CD14-positive monocyte (primary cell): ENCODE measurements around the gene TMUB1. TPM values are rescaled to one million over a fixed set of nuclear protein-coding genes. Genes with fewer than 3 reads are reported as not detected.

ENCODE experiments used
- DNase-seq, 3 donors: peaks; one replicate each; pipeline ENCODE4 v3.0.0-alpha.2; 2011 to 2022
- H2AFZ ChIP-seq: 2 replicates; pipeline ENCODE4 v1.6.0; 2012; ENCODE audit warnings: mild to moderate bottlenecking, low read depth, low read length, inconsistent platforms; ENCODE audit not compliant: insufficient read depth, poor library complexity, severe bottlenecking
- H3K27ac ChIP-seq, 2 donors: 1 replicate in 1 of 2; 2 replicates in 1 of 2; pipeline ENCODE4 v1.5.1; 2012 to 2013; ENCODE audit warnings: low read length in 2 of 2, control low read depth in 1 of 2, inconsistent platforms in 1 of 2, low read depth in 1 of 2, mild to moderate bottlenecking in 1 of 2
- H3K27me3 ChIP-seq, 2 donors: one replicate each; pipeline versions ENCODE4 v1.6.0 to v1.6.1; 2011 to 2013; ENCODE audit warnings: low read length in 2 of 2; ENCODE audit not compliant: control insufficient read depth in 2 of 2, insufficient read depth in 2 of 2
- H3K36me3 ChIP-seq, 2 donors: replicated peaks in 1 of 2; 1 replicate in 1 of 2; 2 replicates in 1 of 2; pipeline versions ENCODE4 v1.5.1 to v1.6.1; 2012 to 2013; ENCODE audit warnings: low read length in 2 of 2, control low read depth in 1 of 2, inconsistent platforms in 1 of 2, mild to moderate bottlenecking in 1 of 2; ENCODE audit not compliant: insufficient read depth in 2 of 2, control insufficient read depth in 1 of 2
- H3K4me1 ChIP-seq, 2 donors: 1 replicate in 1 of 2; 2 replicates in 1 of 2; pipeline versions ENCODE4 v1.5.1 to v1.6.1; 2012 to 2013; ENCODE audit warnings: low read length in 2 of 2, control low read depth in 1 of 2, inconsistent platforms in 1 of 2, mild to moderate bottlenecking in 1 of 2, moderate library complexity in 1 of 2; ENCODE audit not compliant: insufficient read depth in 2 of 2, control insufficient read depth in 1 of 2
- H3K4me2 ChIP-seq: replicated peaks from 2 replicates; pipeline ENCODE3; 2012; ENCODE audit warnings: low read length, moderate library complexity, mild to moderate bottlenecking; ENCODE audit not compliant: poor library complexity, severe bottlenecking; ENCODE audit errors: extremely low read depth
- H3K4me3 ChIP-seq, 3 experiments: fragments of 200-600 bp in 1 of 3; sonication (generic) in 1 of 3; replicated peaks in 1 of 3; 1 replicate in 2 of 3; 2 replicates in 1 of 3; pipeline ENCODE4 v1.5.1; 2011 to 2013; ENCODE audit warnings: low read length in 3 of 3, mild to moderate bottlenecking in 3 of 3, control low read depth in 2 of 3, low read depth in 2 of 3, inconsistent platforms in 1 of 3, moderate library complexity in 1 of 3
- H3K79me2 ChIP-seq: 2 replicates; pipeline ENCODE4 v1.6.0; 2012; ENCODE audit warnings: mild to moderate bottlenecking, control low read depth, inconsistent platforms, low read length, moderate library complexity; ENCODE audit not compliant: insufficient read depth
- H3K9ac ChIP-seq: 2 replicates; pipeline ENCODE4 v1.6.0; 2017; ENCODE audit warnings: low read length, mild to moderate bottlenecking; ENCODE audit not compliant: insufficient read depth, poor library complexity, severe bottlenecking
- H3K9me3 ChIP-seq, 2 donors: replicated peaks in 1 of 2; 1 replicate in 1 of 2; 2 replicates in 1 of 2; pipeline versions ENCODE4 v1.5.1 to v1.6.1; 2012 to 2013; ENCODE audit warnings: low read length in 2 of 2, control low read depth in 1 of 2; ENCODE audit not compliant: control insufficient read depth in 1 of 2, insufficient read depth in 1 of 2
- H4K20me1 ChIP-seq: 2 replicates; pipeline ENCODE4 v1.6.0; 2012; ENCODE audit warnings: mild to moderate bottlenecking, low read length, control low read depth, moderate library complexity; ENCODE audit not compliant: insufficient read depth
- H3K27ac Mint-ChIP-seq, 7 donors: one replicate each; pipeline ENCODE4 v1.8.0; 2020; ENCODE audit warnings: mild to moderate bottlenecking in 7 of 7, mixed read lengths in 7 of 7, moderate library complexity in 6 of 7, inconsistent platforms in 2 of 7
- H3K27me3 Mint-ChIP-seq, 3 donors: one replicate each; pipeline ENCODE4 v1.8.0; 2021 to 2022; ENCODE audit warnings: low read depth in 3 of 3, mild to moderate bottlenecking in 3 of 3, mixed read lengths in 3 of 3, moderate library complexity in 3 of 3, inconsistent platforms in 1 of 3
- H3K36me3 Mint-ChIP-seq, 2 donors: one replicate each; pipeline ENCODE4 v1.8.0; 2020; ENCODE audit warnings: mixed read lengths in 2 of 2, inconsistent platforms in 1 of 2, mild to moderate bottlenecking in 1 of 2
- H3K4me1 Mint-ChIP-seq: one replicate; pipeline ENCODE4 v1.8.0; 2020; ENCODE audit warnings: mild to moderate bottlenecking, mixed read lengths
- H3K4me3 Mint-ChIP-seq, 2 donors: one replicate each; pipeline ENCODE4 v1.8.0; 2020; ENCODE audit warnings: mild to moderate bottlenecking in 2 of 2, mixed read lengths in 2 of 2, moderate library complexity in 1 of 2
- H3K9me3 Mint-ChIP-seq, 7 donors: one replicate each; pipeline ENCODE4 v1.8.0; 2020 to 2022; ENCODE audit warnings: mixed read lengths in 7 of 7, mild to moderate bottlenecking in 6 of 7, moderate library complexity in 6 of 7, inconsistent platforms in 2 of 7
- WGBS: methylation state at CpG from one replicate; pipeline ENCODE4 v1.1.5; 2013; ENCODE audit warnings: missing lambda C conversion rate; ENCODE audit not compliant: insufficient coverage; 5-methylcytosine and 5-hydroxymethylcytosine counted together
- intact Hi-C, 2 donors: fragments of 100-400 bp; cut with micrococcal nuclease; formaldehyde crosslinking; loops; one replicate each; pipeline versions ENCODE4 v1.15.0 to v1.15.1; 2023
- polyA plus RNA-seq, 3 donors: library from polyadenylated mRNA; depleted of rRNA in 1 of 3; unstranded in 2 of 3; stranded (reverse) in 1 of 3; fragments of 300-500 nt in 2 of 3; fragments of >200 nt in 1 of 3; fragmentation: Illumina TruSeq in 2 of 3; gene quantifications; 1 replicate in 2 of 3; 2 replicates in 1 of 3; pipeline ENCODE4 v1.2.3, GENCODE V29; 2012 to 2021
- TF ChIP-seq, protein P1 (sequence below): fragments of 200-600 bp; IDR thresholded peaks from one replicate; pipeline ENCODE4 v1.8.0; 2022; ENCODE audit warnings: antibody characterized with exemption, mild to moderate bottlenecking

Gene TMUB1
- polyA plus RNA-seq, 3 donors = 17.4 to 28.2 (median 19.8) TPM

DNA sequence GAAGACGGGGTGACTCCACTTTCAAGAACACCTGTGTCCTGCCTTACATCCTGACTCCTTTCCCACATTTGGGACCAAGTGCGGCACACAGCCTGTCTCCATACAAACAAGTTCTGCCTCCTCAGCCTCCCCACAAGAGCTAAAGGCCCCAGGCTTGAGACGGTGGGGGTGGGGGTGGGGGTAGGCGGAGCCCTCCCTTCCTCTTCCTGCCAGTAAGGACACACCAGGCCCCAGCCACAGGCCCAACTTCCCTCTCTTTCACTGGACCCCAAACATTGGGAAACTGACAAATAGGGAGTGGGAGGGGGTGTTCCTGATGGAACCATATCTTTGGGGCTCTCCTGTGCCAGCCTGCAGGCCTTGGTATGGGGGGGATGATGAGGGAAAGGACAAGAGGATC lies 30.2 kb downstream of the TMUB1 start:
- H3K36me3 Mint-ChIP-seq = peaks cover 14 to 20% of the 10 kb centered on the region in 2 donors
- Histone ChIP-seq H2AFZ (peak overlapping the region; percentile 59), H3K4me2 (peak overlapping the region; percentile 39), H3K9me3 (no peaks in the 10 kb centered on the region), H3K9ac (peak overlapping the region; percentile 36), H3K36me3 (no peaks in the 10 kb centered on the region), H3K27ac (peak overlapping the region in 1 of 2 donors; percentile 65), H3K4me1 (peaks cover 22 to 38% of the 10 kb centered on the region in 2 donors), H3K27me3 (peaks cover 0 to 11% of the 10 kb centered on the region in 2 donors), H3K4me3 (peak overlapping the region in 1 of 3 experiments; percentile 49), H3K79me2 (peaks cover 9% of the 10 kb centered on the region), H4K20me1 (no peaks in the 10 kb centered on the region)
- WGBS = no CpG with 5 or more reads among the region's 4 CpGs
- no peaks in the 10 kb centered on the region for H3K9me3 Mint-ChIP-seq
- peaks cover 24% of the 10 kb centered on the region for H3K4me1 Mint-ChIP-seq
- peak overlapping the region in 5 of 7 donors; percentile 25 to 79 (median 66) for H3K27ac Mint-ChIP-seq
- TF ChIP-seq, protein P1, sequence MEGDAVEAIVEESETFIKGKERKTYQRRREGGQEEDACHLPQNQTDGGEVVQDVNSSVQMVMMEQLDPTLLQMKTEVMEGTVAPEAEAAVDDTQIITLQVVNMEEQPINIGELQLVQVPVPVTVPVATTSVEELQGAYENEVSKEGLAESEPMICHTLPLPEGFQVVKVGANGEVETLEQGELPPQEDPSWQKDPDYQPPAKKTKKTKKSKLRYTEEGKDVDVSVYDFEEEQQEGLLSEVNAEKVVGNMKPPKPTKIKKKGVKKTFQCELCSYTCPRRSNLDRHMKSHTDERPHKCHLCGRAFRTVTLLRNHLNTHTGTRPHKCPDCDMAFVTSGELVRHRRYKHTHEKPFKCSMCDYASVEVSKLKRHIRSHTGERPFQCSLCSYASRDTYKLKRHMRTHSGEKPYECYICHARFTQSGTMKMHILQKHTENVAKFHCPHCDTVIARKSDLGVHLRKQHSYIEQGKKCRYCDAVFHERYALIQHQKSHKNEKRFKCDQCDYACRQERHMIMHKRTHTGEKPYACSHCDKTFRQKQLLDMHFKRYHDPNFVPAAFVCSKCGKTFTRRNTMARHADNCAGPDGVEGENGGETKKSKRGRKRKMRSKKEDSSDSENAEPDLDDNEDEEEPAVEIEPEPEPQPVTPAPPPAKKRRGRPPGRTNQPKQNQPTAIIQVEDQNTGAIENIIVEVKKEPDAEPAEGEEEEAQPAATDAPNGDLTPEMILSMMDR = no peak
- H3K4me3 Mint-ChIP-seq = peak overlapping the region in 1 of 2 donors; percentile 62
- intact Hi-C loops = no loop called here
- peaks cover 8 to 23% (median 11%) of the 10 kb centered on the region in 3 donors for H3K27me3 Mint-ChIP-seq
- peak in 2 of 3 donors; percentile 14 to 21 for DNase-seq

DNA sequence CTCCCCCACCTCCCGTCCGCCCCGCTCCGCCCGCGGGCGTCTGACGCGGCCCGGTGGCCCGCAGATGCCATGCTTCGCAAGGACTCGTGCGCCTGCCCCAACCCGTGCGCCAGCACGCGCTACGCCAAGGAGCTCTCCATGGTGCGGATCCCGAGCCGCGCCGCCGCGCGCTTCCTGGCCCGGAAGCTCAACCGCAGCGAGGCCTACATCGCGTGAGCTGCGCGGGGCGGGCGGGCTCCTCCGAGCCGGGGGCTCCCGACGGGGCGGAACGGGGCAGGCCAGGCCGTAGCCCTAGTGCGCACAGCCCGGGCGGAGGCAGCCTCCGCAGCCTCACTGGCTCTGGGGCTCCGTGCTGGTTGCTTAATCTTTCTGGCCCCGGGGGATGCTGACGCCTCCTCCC lies 32.2 kb downstream of the TMUB1 start:
- Histone ChIP-seq H3K4me3 (no peak overlapping the region), H3K4me1 (peaks cover 13 to 24% of the 10 kb centered on the region in 2 donors), H3K36me3 (no peaks in the 10 kb centered on the region), H3K9ac (no peak overlapping the region), H3K9me3 (no peaks in the 10 kb centered on the region), H3K27ac (no peak overlapping the region), H2AFZ (no peak overlapping the region), H3K27me3 (peaks cover 0 to 11% of the 10 kb centered on the region in 2 donors), H3K4me2 (peak overlapping the region; percentile 19), H4K20me1 (no peaks in the 10 kb centered on the region), H3K79me2 (no peaks in the 10 kb centered on the region)
- TF ChIP-seq, protein P1 = no peak
- peak; percentile 33 to 50 (median 36) for DNase-seq
- peaks cover 0 to 2% (median 0%) of the 10 kb centered on the region in 7 donors for H3K9me3 Mint-ChIP-seq
- H3K36me3 Mint-ChIP-seq = peaks cover 14 to 20% of the 10 kb centered on the region in 2 donors
- under 1% methylated on average over 48 of the region's 50 CpGs for WGBS
- intact Hi-C loops = no loop called here
- peaks cover 9 to 23% (median 11%) of the 10 kb centered on the region in 3 donors for H3K27me3 Mint-ChIP-seq
- no peak overlapping the region for H3K4me3 Mint-ChIP-seq
- peaks cover 12% of the 10 kb centered on the region for H3K4me1 Mint-ChIP-seq
- H3K27ac Mint-ChIP-seq = no peak overlapping the region
